ENCODE measurements around the gene CYP27B1.

DNA sequence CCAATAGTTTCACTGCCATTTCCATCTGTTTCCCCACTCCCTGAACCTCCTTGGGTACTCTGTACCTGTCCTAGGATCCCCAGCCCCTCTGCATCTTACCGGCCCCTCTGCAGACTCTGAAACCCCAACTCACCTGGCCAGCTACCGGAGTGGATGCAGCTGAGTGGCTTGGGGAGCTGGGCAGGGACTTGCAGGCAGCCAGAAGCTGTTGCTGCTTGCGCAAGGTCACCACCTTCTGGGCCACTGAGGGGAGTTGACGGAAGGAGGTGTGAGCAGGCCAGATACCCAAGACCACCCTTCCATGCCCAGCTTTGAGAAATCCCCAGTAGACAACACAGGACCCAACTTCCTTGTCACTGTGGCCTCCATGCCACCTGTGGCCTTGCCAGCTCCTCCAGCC is 34.6 kb downstream of the CYP27B1 start:
- TF ChIP-seq, protein P1, sequence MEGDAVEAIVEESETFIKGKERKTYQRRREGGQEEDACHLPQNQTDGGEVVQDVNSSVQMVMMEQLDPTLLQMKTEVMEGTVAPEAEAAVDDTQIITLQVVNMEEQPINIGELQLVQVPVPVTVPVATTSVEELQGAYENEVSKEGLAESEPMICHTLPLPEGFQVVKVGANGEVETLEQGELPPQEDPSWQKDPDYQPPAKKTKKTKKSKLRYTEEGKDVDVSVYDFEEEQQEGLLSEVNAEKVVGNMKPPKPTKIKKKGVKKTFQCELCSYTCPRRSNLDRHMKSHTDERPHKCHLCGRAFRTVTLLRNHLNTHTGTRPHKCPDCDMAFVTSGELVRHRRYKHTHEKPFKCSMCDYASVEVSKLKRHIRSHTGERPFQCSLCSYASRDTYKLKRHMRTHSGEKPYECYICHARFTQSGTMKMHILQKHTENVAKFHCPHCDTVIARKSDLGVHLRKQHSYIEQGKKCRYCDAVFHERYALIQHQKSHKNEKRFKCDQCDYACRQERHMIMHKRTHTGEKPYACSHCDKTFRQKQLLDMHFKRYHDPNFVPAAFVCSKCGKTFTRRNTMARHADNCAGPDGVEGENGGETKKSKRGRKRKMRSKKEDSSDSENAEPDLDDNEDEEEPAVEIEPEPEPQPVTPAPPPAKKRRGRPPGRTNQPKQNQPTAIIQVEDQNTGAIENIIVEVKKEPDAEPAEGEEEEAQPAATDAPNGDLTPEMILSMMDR (IDR thresholded peaks at IDR 0.05) = no peak
- TF ChIP-seq POLR2A (IDR thresholded peaks at IDR 0.05) = no peak
